SH-SY5Y (cell line): Measurements from ENCODE around the gene ACP2.

Experiments
- GATA2 ChIP-seq: IDR thresholded peaks from 2 replicates; pipeline ENCODE4 v1.6.1; 2011; ENCODE audit warnings: mild to moderate bottlenecking, low read depth, low read length
- GATA3 ChIP-seq: IDR thresholded peaks from 2 replicates; pipeline ENCODE4 v1.6.1; 2011; ENCODE audit warnings: low read depth, mild to moderate bottlenecking, low read length, moderate library complexity

- no peak for TF ChIP-seq GATA2
- TF ChIP-seq GATA3: no peak
Observed at GRCh38 chr11:47245611-47246357, 2.8 kb downstream of the ACP2 start.
